HepG2 (cell line): ENCODE data around the gene ARFGAP2. TPM values are rescaled to one million over a fixed set of nuclear protein-coding genes. Genes with fewer than 3 reads are reported as not detected.

Experiments used
- ATF3 ChIP-seq: sonication (generic); formaldehyde crosslinking; IDR thresholded peaks from 2 replicates; pipeline ENCODE4 v1.4.0; 2020; ENCODE audit warnings: missing genetic modification reagents
- BORCS8-MEF2B ChIP-seq: sonication (generic); formaldehyde crosslinking; IDR thresholded peaks from 2 replicates; pipeline ENCODE4 v1.8.0; 2022; ENCODE audit warnings: mild to moderate bottlenecking, missing genetic modification reagents
- E2F5 ChIP-seq: sonication (generic); formaldehyde crosslinking; conservative IDR thresholded peaks from 2 replicates; pipeline ENCODE4 v1.4.0; 2020; ENCODE audit warnings: missing genetic modification reagents
- FOXA1 ChIP-seq, 2 experiments: fragments of 450-650 bp in 1 of 2; sonication (generic) in 1 of 2; formaldehyde crosslinking in 1 of 2; IDR thresholded peaks; 2 replicates each; pipeline versions ENCODE4 v1.4.0 to v1.6.1; 2016 to 2020; ENCODE audit warnings: missing genetic modification reagents in 1 of 2
- FOXK1 ChIP-seq: sonication (generic); formaldehyde crosslinking; IDR thresholded peaks from 2 replicates; pipeline ENCODE4 v1.4.0; 2020; ENCODE audit warnings: low read depth, missing genetic modification reagents, borderline replicate concordance
- GATAD1 ChIP-seq: IDR thresholded peaks from 2 replicates; pipeline ENCODE4 v1.6.1; 2016; ENCODE audit warnings: missing genetic modification reagents, missing compliant biosample characterization
- GMEB1 ChIP-seq: sonication (generic); formaldehyde crosslinking; IDR thresholded peaks from 2 replicates; pipeline ENCODE4 v1.5.1; 2020; ENCODE audit warnings: missing genetic modification reagents, mild to moderate bottlenecking, borderline replicate concordance
- HDAC6 ChIP-seq: fragments of 200-600 bp; sonication (generic); IDR thresholded peaks from 2 replicates; pipeline ENCODE4 v1.7.0; 2017; ENCODE audit warnings: mild to moderate bottlenecking, antibody characterized with exemption, low read length, low read depth
- HIVEP1 ChIP-seq: sonication (generic); formaldehyde crosslinking; IDR thresholded peaks from 2 replicates; pipeline ENCODE4 v1.4.0; 2020; ENCODE audit warnings: mild to moderate bottlenecking, missing genetic modification reagents
- ISL2 ChIP-seq: sonication (generic); formaldehyde crosslinking; IDR thresholded peaks from 2 replicates; pipeline ENCODE4 v1.5.0; 2020; ENCODE audit warnings: missing genetic modification reagents
- KDM2A ChIP-seq: sonication (generic); formaldehyde crosslinking; IDR thresholded peaks from 2 replicates; pipeline ENCODE4 v1.4.0; 2020; ENCODE audit warnings: low read depth, missing genetic modification reagents, borderline replicate concordance
- MAFF ChIP-seq: IDR thresholded peaks from 2 replicates; pipeline ENCODE4 v1.6.1; 2011; ENCODE audit warnings: low read depth, low read length, improper control_type of control experiment
- NFRKB ChIP-seq: fragments of 450-650 bp; IDR thresholded peaks from 2 replicates; pipeline ENCODE4 v1.6.1; 2017
- NRL ChIP-seq: sonication (generic); formaldehyde crosslinking; IDR thresholded peaks from 2 replicates; pipeline ENCODE4 v1.5.0; 2020; ENCODE audit warnings: missing genetic modification reagents, mild to moderate bottlenecking, moderate library complexity, borderline replicate concordance
- RELA ChIP-seq: sonication (generic); formaldehyde crosslinking; IDR thresholded peaks from 2 replicates; pipeline ENCODE4 v1.4.0; 2020; ENCODE audit warnings: missing genetic modification reagents
- SMARCC2 ChIP-seq: fragments of 450-650 bp; IDR thresholded peaks from 2 replicates; pipeline ENCODE4 v1.6.1; 2017; ENCODE audit warnings: antibody characterized with exemption, mild to moderate bottlenecking
- SRSF1 ChIP-seq: fragments of 200-400 bp; formaldehyde crosslinking; optimal IDR thresholded peaks from 2 replicates; pipeline ENCODE3; 2017; ENCODE audit warnings: mild to moderate bottlenecking, low read depth, low read length, moderate library complexity
- STAG1 ChIP-seq: sonication (generic); formaldehyde crosslinking; IDR thresholded peaks from 2 replicates; pipeline ENCODE4 v1.4.0; 2020; ENCODE audit warnings: missing genetic modification reagents
- ZBTB7B ChIP-seq: sonication (generic); formaldehyde crosslinking; IDR thresholded peaks from 2 replicates; pipeline ENCODE4 v1.4.0; 2020; ENCODE audit warnings: missing genetic modification reagents
- ZFY ChIP-seq: sonication (generic); formaldehyde crosslinking; IDR thresholded peaks from 2 replicates; pipeline ENCODE4 v1.4.0; 2020; ENCODE audit warnings: missing genetic modification reagents
- ZNF264 ChIP-seq: sonication (generic); formaldehyde crosslinking; IDR thresholded peaks from 2 replicates; pipeline ENCODE4 v1.4.0; 2020; ENCODE audit warnings: missing genetic modification reagents
- ZNF557 ChIP-seq: sonication (generic); formaldehyde crosslinking; IDR thresholded peaks from 2 replicates; pipeline ENCODE4 v1.4.0; 2020; ENCODE audit warnings: missing genetic modification reagents
- ZNF605 ChIP-seq: sonication (generic); formaldehyde crosslinking; IDR thresholded peaks from 2 replicates; pipeline ENCODE4 v1.8.0; 2022; ENCODE audit warnings: mild to moderate bottlenecking, missing genetic modification reagents
- polyA plus RNA-seq, 8 experiments: library from polyadenylated mRNA; depleted of rRNA in 3 of 8; stranded (reverse) in 7 of 8; unstranded in 1 of 8; fragments of >200 nt; fragmentation: Illumina TruSeq in 4 of 8; extraction: Trizol in 4 of 8; gene quantifications; 2 replicates each; pipeline versions ENCODE4 v1.2.1 to v1.2.3, GENCODE V29; 2011 to 2016; ENCODE audit warnings: low read depth in 4 of 8, missing spikeins in 1 of 8, mixed read lengths in 1 of 8; ENCODE audit not compliant: insufficient read depth in 1 of 8
- total RNA-seq, 5 experiments: library from RNA; depleted of rRNA; stranded (reverse); fragments of >200 nt; fragmentation: Illumina TruSeq; extraction: Trizol; gene quantifications; 2 replicates each; pipeline ENCODE4 v1.2.3, GENCODE V29; 2016; ENCODE audit warnings: low read depth in 1 of 5
- TF ChIP-seq, protein P1 (sequence below): sonication (generic); formaldehyde crosslinking; IDR thresholded peaks from 2 replicates; pipeline ENCODE4 v1.5.1; 2020; ENCODE audit warnings: missing genetic modification reagents, mild to moderate bottlenecking, borderline replicate concordance
- TF ChIP-seq, protein P2 (sequence below): sonication (generic); formaldehyde crosslinking; IDR thresholded peaks from 2 replicates; pipeline ENCODE4 v1.4.0; 2020; ENCODE audit warnings: missing genetic modification reagents

The ARFGAP2 gene
- total and polyA plus RNA-seq, 2 of the 13 experiments (the other 11 are each of a cell fraction or from before 2014, with no cell fraction given): 32.3 to 75.3 TPM

GRCh38 chr11:47161134-47161854, 15.4 kb downstream of the ARFGAP2 start (continued):
- TF ChIP-seq GATAD1: 0 out of 2 replicates have a peak, but pooled peaks have one; percentile 28
- TF ChIP-seq SMARCC2: no peak
- peak; percentile 89 for TF ChIP-seq STAG1 (CRISPR knock-in tag)
- no peak for TF ChIP-seq RELA (CRISPR knock-in tag)
- TF ChIP-seq ZBTB7B (CRISPR knock-in tag): peak; percentile 41; the same call in 1 of the 2 replicates
- TF ChIP-seq FOXA1 (IDR thresholded peaks at IDR 0.05): no peak
- TF ChIP-seq FOXA1 (CRISPR knock-in tag; IDR thresholded peaks at IDR 0.05): no peak
- TF ChIP-seq, protein P1, sequence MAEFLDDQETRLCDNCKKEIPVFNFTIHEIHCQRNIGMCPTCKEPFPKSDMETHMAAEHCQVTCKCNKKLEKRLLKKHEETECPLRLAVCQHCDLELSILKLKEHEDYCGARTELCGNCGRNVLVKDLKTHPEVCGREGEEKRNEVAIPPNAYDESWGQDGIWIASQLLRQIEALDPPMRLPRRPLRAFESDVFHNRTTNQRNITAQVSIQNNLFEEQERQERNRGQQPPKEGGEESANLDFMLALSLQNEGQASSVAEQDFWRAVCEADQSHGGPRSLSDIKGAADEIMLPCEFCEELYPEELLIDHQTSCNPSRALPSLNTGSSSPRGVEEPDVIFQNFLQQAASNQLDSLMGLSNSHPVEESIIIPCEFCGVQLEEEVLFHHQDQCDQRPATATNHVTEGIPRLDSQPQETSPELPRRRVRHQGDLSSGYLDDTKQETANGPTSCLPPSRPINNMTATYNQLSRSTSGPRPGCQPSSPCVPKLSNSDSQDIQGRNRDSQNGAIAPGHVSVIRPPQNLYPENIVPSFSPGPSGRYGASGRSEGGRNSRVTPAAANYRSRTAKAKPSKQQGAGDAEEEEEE (CRISPR knock-in tag): no peak
- TF ChIP-seq KDM2A: peak; percentile 40
- TF ChIP-seq FOXK1 (CRISPR knock-in tag): no peak
- TF ChIP-seq, protein P2, sequence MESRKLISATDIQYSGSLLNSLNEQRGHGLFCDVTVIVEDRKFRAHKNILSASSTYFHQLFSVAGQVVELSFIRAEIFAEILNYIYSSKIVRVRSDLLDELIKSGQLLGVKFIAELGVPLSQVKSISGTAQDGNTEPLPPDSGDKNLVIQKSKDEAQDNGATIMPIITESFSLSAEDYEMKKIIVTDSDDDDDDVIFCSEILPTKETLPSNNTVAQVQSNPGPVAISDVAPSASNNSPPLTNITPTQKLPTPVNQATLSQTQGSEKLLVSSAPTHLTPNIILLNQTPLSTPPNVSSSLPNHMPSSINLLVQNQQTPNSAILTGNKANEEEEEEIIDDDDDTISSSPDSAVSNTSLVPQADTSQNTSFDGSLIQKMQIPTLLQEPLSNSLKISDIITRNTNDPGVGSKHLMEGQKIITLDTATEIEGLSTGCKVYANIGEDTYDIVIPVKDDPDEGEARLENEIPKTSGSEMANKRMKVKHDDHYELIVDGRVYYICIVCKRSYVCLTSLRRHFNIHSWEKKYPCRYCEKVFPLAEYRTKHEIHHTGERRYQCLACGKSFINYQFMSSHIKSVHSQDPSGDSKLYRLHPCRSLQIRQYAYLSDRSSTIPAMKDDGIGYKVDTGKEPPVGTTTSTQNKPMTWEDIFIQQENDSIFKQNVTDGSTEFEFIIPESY (CRISPR knock-in tag): no peak
- no peak for TF ChIP-seq ZNF557 (CRISPR knock-in tag)
- TF ChIP-seq ZNF264 (CRISPR knock-in tag): no peak
- 0 out of 2 replicates have a peak, but pooled peaks have one; percentile 25 for TF ChIP-seq NRL (CRISPR knock-in tag)
- no peak for TF ChIP-seq HDAC6
- peak; percentile 46 for TF ChIP-seq SRSF1
- TF ChIP-seq BORCS8-MEF2B (CRISPR knock-in tag): 0 out of 2 replicates have a peak, but pooled peaks have one; percentile 6
- no peak for TF ChIP-seq NFRKB
- no peak for TF ChIP-seq GMEB1 (CRISPR knock-in tag)
- no peak for TF ChIP-seq ATF3 (CRISPR knock-in tag)
- TF ChIP-seq ZNF605: peak; percentile 37; the same call in 1 of the 2 replicates
- TF ChIP-seq ISL2 (CRISPR knock-in tag): no peak
- 0 out of 2 replicates have a peak, but pooled peaks have one; percentile 13 for TF ChIP-seq ZFY
- TF ChIP-seq MAFF: no peak
- TF ChIP-seq HIVEP1 (CRISPR knock-in tag): no peak
- no peak for TF ChIP-seq E2F5
